SK-N-SH (cell line): ENCODE results near the gene RELT.

Experiments used
- CTCF ChIP-seq: fragments of 200-600 bp; sonication (generic); IDR thresholded peaks from 2 replicates; pipeline ENCODE4 v1.6.1; 2017; ENCODE audit warnings: antibody characterized with exemption, mild to moderate bottlenecking, moderate library complexity
- ELF1 ChIP-seq: IDR thresholded peaks from 2 replicates; pipeline ENCODE4 v1.4.0; 2012
- JUND ChIP-seq: IDR thresholded peaks from 2 replicates; pipeline ENCODE4 v1.4.0; 2012
- MEF2A ChIP-seq: IDR thresholded peaks from 2 replicates; pipeline ENCODE4 v1.4.0; 2012; ENCODE audit warnings: low read depth, borderline replicate concordance
- PBX3 ChIP-seq: IDR thresholded peaks from 2 replicates; pipeline ENCODE4; 2012
- RAD21 ChIP-seq: IDR thresholded peaks from 2 replicates; pipeline ENCODE4 v1.6.1; 2012; ENCODE audit warnings: mild to moderate bottlenecking, low read length
- REST ChIP-seq: IDR thresholded peaks from 2 replicates; pipeline ENCODE4 v1.6.1; 2012; ENCODE audit warnings: mild to moderate bottlenecking, low read depth, low read length, moderate library complexity
- TAF1 ChIP-seq: IDR thresholded peaks from 2 replicates; pipeline ENCODE4 v1.6.1; 2012; ENCODE audit warnings: low read depth, mild to moderate bottlenecking, low read length, moderate library complexity, borderline replicate concordance
- USF2 ChIP-seq: fragments of 150-350 bp; IDR thresholded peaks from 2 replicates; pipeline ENCODE4 v1.6.1; 2017; ENCODE audit warnings: antibody characterized with exemption, low read length, low read depth, borderline replicate concordance
- YY1 ChIP-seq: IDR thresholded peaks from 2 replicates; pipeline ENCODE4 v1.4.0; 2012; ENCODE audit warnings: low read depth, mild to moderate bottlenecking

GRCh38 chr11:73416786-73417185 lies 40.6 kb downstream of the RELT start:
- TF ChIP-seq CTCF (no peak), JUND (no peak), TAF1 (no peak), YY1 (no peak), ELF1 (no peak), USF2 (no peak), MEF2A (no peak), RAD21 (no peak), REST (no peak), PBX3 (no peak)
